SH-SY5Y (cell line): ENCODE measurements around the gene SIGLEC9.

ENCODE experiments used
- GATA2 ChIP-seq: IDR thresholded peaks from 2 replicates; pipeline ENCODE4 v1.6.1; 2011; ENCODE audit warnings: mild to moderate bottlenecking, low read depth, low read length
- GATA3 ChIP-seq: IDR thresholded peaks from 2 replicates; pipeline ENCODE4 v1.6.1; 2011; ENCODE audit warnings: low read depth, mild to moderate bottlenecking, low read length, moderate library complexity

GRCh38 chr19:51101171-51101865 is 23.4 kb upstream of the SIGLEC9 start:
- TF ChIP-seq GATA3: no peak
- TF ChIP-seq GATA2: no peak
